PC-3 (cell line): ENCODE results near the gene PPP1R1B. TPM values are rescaled to one million over a fixed set of nuclear protein-coding genes. Genes with fewer than 3 reads are reported as not detected.
A peak's percentile ranks its signal among the peaks of the same experiment; 100 is the strongest.

Source experiments
- ATAC-seq: fragments of 200-7000 bp; cut with Tn5 transposase; 2 replicates; pipeline ENCODE4 v1.9.1; 2020; ENCODE audit warnings: mild to moderate bottlenecking, moderate library complexity
- BruUV-seq: library from RNA; stranded (reverse); fragments of 400-500 nt; replicated peaks from 2 replicates; lab custom pipeline; 2021; lab: Mats Ljungman, UMichigan
- CTCF ChIA-PET: fragments of 300-600 bp; sonication (Branson Sonifier 250); formaldehyde crosslinking; loops from one replicate; lab custom pipeline; 2022; ENCODE audit warnings: antibody characterized with exemption; lab: Charles Lee
- POLR2A ChIA-PET: fragments of 300-600 bp; sonication (Branson Sonifier 250); formaldehyde crosslinking; loops from one replicate; lab custom pipeline; 2022; ENCODE audit warnings: antibody characterized with exemption; ENCODE audit not compliant: unreplicated experiment; lab: Charles Lee
- DNase-seq: peaks from one replicate; pipeline ENCODE4 v3.0.0-alpha.2; 2015
- H2AFZ ChIP-seq: fragments of 300-600 bp; sonication (generic); 2 replicates; pipeline ENCODE4 v1.6.0; 2016; ENCODE audit warnings: antibody characterized with exemption, low read length
- H3F3A ChIP-seq: fragments of 300-600 bp; sonication (generic); one replicate; pipeline ENCODE4 v1.6.0; 2017; ENCODE audit warnings: antibody characterized with exemption, low read length, control low read depth, mild to moderate bottlenecking; ENCODE audit not compliant: unreplicated experiment
- H3K27ac ChIP-seq: fragments of 300-600 bp; sonication (generic); 2 replicates; pipeline ENCODE4 v1.5.1; 2016; ENCODE audit warnings: mild to moderate bottlenecking, low read length
- H3K27me3 ChIP-seq: fragments of 300-600 bp; sonication (generic); 2 replicates; pipeline ENCODE4 v1.6.1; 2016; ENCODE audit warnings: low read length, mixed read lengths
- H3K36me3 ChIP-seq: fragments of 300-600 bp; sonication (generic); 2 replicates; pipeline ENCODE4 v1.6.1; 2016; ENCODE audit warnings: low read depth, mixed run types, low read length, mixed read lengths
- H3K4me1 ChIP-seq: fragments of 300-600 bp; sonication (generic); 2 replicates; pipeline ENCODE4 v1.5.1; 2016; ENCODE audit warnings: low read length; ENCODE audit not compliant: insufficient read depth
- H3K4me2 ChIP-seq: fragments of 300-600 bp; sonication (generic); 2 replicates; pipeline ENCODE4 v1.6.0; 2016; ENCODE audit warnings: low read length
- H3K4me3 ChIP-seq: fragments of 300-600 bp; sonication (generic); 2 replicates; pipeline ENCODE4 v1.5.1; 2016; ENCODE audit warnings: mild to moderate bottlenecking, low read length, mixed read lengths
- H3K79me2 ChIP-seq: fragments of 300-600 bp; sonication (generic); 2 replicates; pipeline ENCODE4 v1.6.1; 2017; ENCODE audit warnings: low read length, mixed read lengths
- H3K9ac ChIP-seq: fragments of 300-600 bp; sonication (generic); 2 replicates; pipeline ENCODE4 v1.6.0; 2016; ENCODE audit warnings: mild to moderate bottlenecking, low read length
- H3K9me2 ChIP-seq: fragments of 300-600 bp; sonication (generic); replicated peaks from 2 replicates; pipeline ENCODE4 v1.6.1; 2016; ENCODE audit warnings: mixed run types, low read length, mixed read lengths
- H3K9me3 ChIP-seq: fragments of 300-600 bp; sonication (generic); 2 replicates; pipeline ENCODE4 v1.6.1; 2016; ENCODE audit warnings: low read length, mixed read lengths
- H4K20me1 ChIP-seq: fragments of 300-600 bp; sonication (generic); 2 replicates; pipeline ENCODE4 v1.6.1; 2016; ENCODE audit warnings: low read length, mixed read lengths
- CTCF ChIP-seq: fragments of 300-600 bp; sonication (generic); conservative IDR thresholded peaks from 2 replicates; pipeline ENCODE4 v1.5.1; 2017; ENCODE audit warnings: antibody characterized with exemption, low read depth, mild to moderate bottlenecking, low read length
- EZH2 ChIP-seq: fragments of 300-600 bp; sonication (generic); IDR thresholded peaks from one replicate; pipeline ENCODE4 v1.6.1; 2017; ENCODE audit warnings: antibody characterized with exemption, mild to moderate bottlenecking, low read length; ENCODE audit not compliant: unreplicated experiment
- EZH2phosphoT487 ChIP-seq: fragments of 300-600 bp; sonication (generic); IDR thresholded peaks from 2 replicates; pipeline ENCODE4 v1.6.1; 2018; ENCODE audit warnings: mild to moderate bottlenecking, antibody characterized with exemption, low read length, borderline replicate concordance
- intact Hi-C: fragments of 100-400 bp; cut with micrococcal nuclease; formaldehyde crosslinking; loops from 2 replicates; pipeline ENCODE4 v1.9.0; 2023
- total RNA-seq: library from RNA; depleted of rRNA; stranded (reverse); fragments of >200 nt; gene quantifications from 2 replicates; pipeline ENCODE4 v1.2.3, GENCODE V29; 2014

The PPP1R1B gene
- total RNA-seq, 1 experiment from 2014 or later = 3.1 TPM

GRCh38 chr17:39606434-39607056, 20.2 kb upstream of the PPP1R1B start:
- H3K36me3 ChIP-seq = no peaks in the 10 kb centered on the region
- no peaks in the 10 kb centered on the region; the same call in 1 of the 2 replicates for H3K4me1 ChIP-seq
- H3K27ac ChIP-seq = no peak overlapping the region
- H3K9me3 ChIP-seq = no peaks in the 10 kb centered on the region
- no peaks in the 10 kb centered on the region for H4K20me1 ChIP-seq
- ATAC-seq (peak; percentile 64), DNase-seq (no peak)
- H3F3A ChIP-seq = no peaks in the 10 kb centered on the region
- H3K79me2 ChIP-seq = no peaks in the 10 kb centered on the region
- no TSS peak for BruUV-seq
- no peaks in the 10 kb centered on the region for H3K9me2 ChIP-seq
- peak overlapping the region; percentile 69 for H3K4me2 ChIP-seq
- peak overlapping the region; percentile 54 for H3K4me3 ChIP-seq
- no peak overlapping the region for H3K9ac ChIP-seq
- H2AFZ ChIP-seq = peak overlapping the region; percentile 40
- peaks cover 57% of the 10 kb centered on the region for H3K27me3 ChIP-seq
- intact Hi-C loops = no loop called here
- CTCF ChIA-PET = no interaction called here
- TF ChIP-seq EZH2 (no peak), EZH2phosphoT487 (no peak; the same call in 1 of the 2 replicates), CTCF (no peak)
- POLR2A ChIA-PET = no interaction called here

- H4K20me1 ChIP-seq = no peaks in the 10 kb centered on the region
- no peak for ATAC-seq
- CTCF ChIA-PET = no interaction called here
- BruUV-seq = no TSS peak
- H3K9ac ChIP-seq = no peak overlapping the region
- no peaks in the 10 kb centered on the region for H3K9me3 ChIP-seq
- no peaks in the 10 kb centered on the region; the same call in 1 of the 2 replicates for H3K4me1 ChIP-seq
- no peak overlapping the region for H2AFZ ChIP-seq
- no peaks in the 10 kb centered on the region for H3K79me2 ChIP-seq
- H3K4me3 ChIP-seq = peak overlapping the region; percentile 54
- peak overlapping the region; percentile 69 for H3K4me2 ChIP-seq
- DNase-seq = no peak
- TF ChIP-seq CTCF (no peak), EZH2phosphoT487 (no peak), EZH2 (no peak)
- POLR2A ChIA-PET = no interaction called here
- no peaks in the 10 kb centered on the region for H3K36me3 ChIP-seq
- intact Hi-C loops = no loop called here
- H3K9me2 ChIP-seq = no peaks in the 10 kb centered on the region
- H3F3A ChIP-seq = no peaks in the 10 kb centered on the region
- H3K27me3 ChIP-seq = peaks cover 50% of the 10 kb centered on the region
- no peak overlapping the region for H3K27ac ChIP-seq
Observed at GRCh38 chr17:39607057-39607850, 19.5 kb upstream of the PPP1R1B start.

- Histone ChIP-seq H3K4me2 (peak within 1 kb of the TSS; percentile 69), H3K79me2 (no peaks in the 10 kb centered on the region), H3F3A (no peaks in the 10 kb centered on the region), H3K9ac (no peak within 1 kb of the TSS), H3K27ac (no peak within 1 kb of the TSS), H3K9me3 (no peaks in the 10 kb centered on the region), H2AFZ (peak within 1 kb of the TSS; percentile 40), H4K20me1 (no peaks in the 10 kb centered on the region), H3K36me3 (no peaks in the 10 kb centered on the region), H3K4me3 (peak within 1 kb of the TSS; percentile 54), H3K4me1 (no peaks in the 10 kb centered on the region; the same call in 1 of the 2 replicates), H3K27me3 (peaks cover 45% of the 10 kb centered on the region), H3K9me2 (no peaks in the 10 kb centered on the region)
- POLR2A ChIA-PET = no interaction called here
- BruUV-seq = no TSS peak
- CTCF ChIA-PET = no interaction called here
- no peak for TF ChIP-seq EZH2phosphoT487
- TF ChIP-seq CTCF = no peak
- TF ChIP-seq EZH2 = no peak
- no peak for DNase-seq
- no peak for ATAC-seq
- intact Hi-C loops = no loop called here
Observed at GRCh38 chr17:39607851-39608130, 19.0 kb upstream of the PPP1R1B start, which contains the start of gene NEUROD2. NEUROD2 (minus strand) TSS chr17:39607920; CDS start chr17:39606599, 1,321 bp downstream.
